HG03025 (cell line): ENCODE measurements around the gene VWA8.

ENCODE experiments used
- ATAC-seq: cut with Tn5 transposase; IDR thresholded peaks from one replicate; pipeline ENCODE4 v1.9.1; 2021; ENCODE audit warnings: mild to moderate bottlenecking, moderate library complexity; ENCODE audit not compliant: unreplicated experiment, low FRiP score

Gene VWA8

GRCh38 chr13:41699759-41700158, 261.1 kb downstream of the VWA8 start:
- no peak for ATAC-seq

DNA sequence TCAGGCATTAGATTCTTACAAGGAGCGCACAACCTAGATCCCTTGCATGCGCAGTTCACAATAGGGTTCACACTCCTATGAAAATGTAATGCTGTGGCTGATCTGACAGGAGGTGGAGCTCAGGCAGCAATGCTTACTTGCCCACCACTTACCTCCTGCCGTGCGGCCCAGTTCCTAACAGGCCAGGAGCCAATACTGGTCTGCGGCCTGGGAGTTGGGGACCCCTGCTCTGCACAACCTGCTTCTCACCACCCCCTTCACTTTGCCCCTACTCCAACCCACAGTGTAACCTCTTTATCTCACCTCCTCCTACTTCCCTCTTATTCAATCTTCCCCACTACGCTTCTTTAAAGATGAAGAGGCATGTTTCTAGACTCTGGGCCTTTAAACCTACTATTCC, 263.3 kb downstream of the VWA8 start:
- ATAC-seq, result no peak

GRCh38 chr13:41696163-41697003, 264.5 kb downstream of the VWA8 start:
- ATAC-seq, result no peak

GRCh38 chr13:41694545-41695301, 266.2 kb downstream of the VWA8 start:
- no peak for ATAC-seq

GRCh38 chr13:41693434-41693833, 267.5 kb downstream of the VWA8 start:
- ATAC-seq, result no peak

DNA sequence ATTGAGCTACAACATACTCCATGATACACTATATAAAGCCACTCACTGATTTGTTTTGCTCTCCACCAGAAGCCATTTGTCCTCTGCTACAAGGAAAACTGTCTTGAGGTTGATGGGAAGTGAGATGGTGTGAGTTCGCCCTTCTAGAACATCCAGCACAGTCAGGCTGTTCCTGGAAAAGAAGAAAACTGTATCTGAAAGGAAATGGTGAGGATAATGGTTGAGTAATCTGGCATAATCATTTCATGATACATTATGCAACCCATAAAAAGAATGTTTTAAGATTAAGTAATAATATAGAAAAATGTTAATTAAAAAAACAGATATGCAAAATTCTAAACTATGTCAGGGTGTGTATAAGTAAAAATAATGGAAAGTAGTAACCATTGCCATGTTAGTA, 269.6 kb downstream of the VWA8 start:
- ATAC-seq, result no peak

GRCh38 chr13:41682766-41683165, 278.1 kb downstream of the VWA8 start:
- ATAC-seq, result no peak

GRCh38 chr13:41682001-41682400, 278.9 kb downstream of the VWA8 start:
- no peak for ATAC-seq

DNA sequence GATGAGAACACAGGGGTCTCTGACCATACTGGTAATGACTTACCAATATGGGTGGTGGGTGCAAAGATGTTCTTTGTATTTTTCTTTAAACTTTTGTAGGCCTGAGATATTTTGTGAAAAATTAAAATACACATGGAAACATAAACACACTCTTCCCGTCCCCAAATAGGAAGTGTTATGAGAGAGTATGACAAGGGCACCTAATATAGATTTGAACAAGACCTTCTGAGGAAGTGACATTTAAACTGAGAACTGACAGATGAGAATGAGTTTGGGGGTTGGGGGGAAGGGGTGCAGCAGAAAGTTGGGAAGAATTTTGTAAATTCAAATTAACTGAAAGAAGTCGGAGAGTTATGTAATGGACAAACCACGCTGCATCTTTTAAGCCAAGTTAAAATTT, 279.3 kb downstream of the VWA8 start:
- ATAC-seq, result no peak

DNA sequence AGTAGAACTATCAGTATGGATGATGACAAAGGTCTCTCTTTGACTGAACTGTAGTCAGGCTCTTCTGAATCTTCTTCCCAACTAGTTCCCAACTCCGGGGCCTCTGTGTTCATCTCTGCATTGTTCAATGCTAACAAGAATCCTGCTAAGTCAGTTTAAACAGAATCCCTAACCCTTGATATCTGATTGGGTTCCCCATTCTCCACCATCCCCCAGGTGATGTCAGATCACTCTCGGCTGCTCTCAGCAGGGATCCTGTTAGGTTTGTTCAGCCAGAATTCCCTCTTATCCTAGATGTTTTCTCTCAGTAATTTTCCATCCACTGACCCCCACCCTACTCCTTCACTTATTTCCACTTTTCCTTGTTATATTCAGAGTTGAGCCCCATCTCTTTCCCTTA, 280.0 kb downstream of the VWA8 start:
- ATAC-seq, result no peak

- ATAC-seq, result no peak
Observed at GRCh38 chr13:41678848-41679247, 282.1 kb downstream of the VWA8 start.

GRCh38 chr13:41678249-41678648, 282.7 kb downstream of the VWA8 start:
- no peak for ATAC-seq

DNA sequence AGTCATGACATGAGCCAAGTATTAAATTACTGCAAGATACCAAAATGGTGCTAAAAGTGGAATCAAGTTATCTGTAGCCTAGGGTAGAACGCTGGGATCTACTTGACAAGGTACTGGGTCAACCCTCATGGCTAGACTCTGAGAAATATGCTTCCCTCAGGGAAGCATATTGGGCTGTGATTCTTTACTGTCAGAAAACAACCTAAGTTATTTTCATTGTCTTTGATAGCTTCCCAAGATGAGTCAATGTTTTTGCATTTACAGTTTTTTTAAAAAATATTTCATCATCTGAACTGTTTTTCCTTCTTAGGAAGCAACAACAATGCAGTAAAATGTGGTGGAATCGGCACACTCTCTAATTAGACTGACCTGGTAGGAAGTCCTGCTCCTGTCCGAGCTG, 285.6 kb downstream of the VWA8 start:
- no peak for ATAC-seq

- no peak for ATAC-seq
Observed at GRCh38 chr13:41674246-41674645, 286.7 kb downstream of the VWA8 start.

GRCh38 chr13:41673640-41674039, 287.3 kb downstream of the VWA8 start:
- no peak for ATAC-seq

DNA sequence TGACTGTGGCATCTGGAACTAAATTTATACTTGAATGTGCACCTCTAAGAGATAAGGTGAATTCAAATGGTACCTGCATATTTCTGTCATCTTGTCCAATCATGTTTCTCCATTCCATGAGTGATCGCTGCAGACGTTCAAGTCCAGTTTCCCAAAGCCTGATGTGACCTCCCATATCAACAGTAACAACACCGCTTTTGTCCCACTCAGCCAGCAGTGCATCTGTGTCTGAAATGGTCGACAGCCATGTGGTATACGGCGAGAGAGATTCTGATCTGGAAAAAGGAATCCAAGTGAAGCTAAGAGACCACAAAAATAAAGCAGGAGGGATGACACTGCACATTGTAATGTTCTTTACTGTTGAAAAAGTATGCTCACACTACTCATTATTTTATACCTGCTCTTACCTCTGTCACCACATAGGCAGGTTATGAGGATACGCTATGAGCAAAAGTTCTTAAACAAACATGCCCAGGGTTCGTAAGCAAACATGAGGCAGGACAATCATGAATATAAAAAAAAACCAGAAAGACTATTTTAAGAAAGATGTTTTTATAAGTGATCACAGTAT, 290.0 kb downstream of the VWA8 start:
- no peak for ATAC-seq

DNA sequence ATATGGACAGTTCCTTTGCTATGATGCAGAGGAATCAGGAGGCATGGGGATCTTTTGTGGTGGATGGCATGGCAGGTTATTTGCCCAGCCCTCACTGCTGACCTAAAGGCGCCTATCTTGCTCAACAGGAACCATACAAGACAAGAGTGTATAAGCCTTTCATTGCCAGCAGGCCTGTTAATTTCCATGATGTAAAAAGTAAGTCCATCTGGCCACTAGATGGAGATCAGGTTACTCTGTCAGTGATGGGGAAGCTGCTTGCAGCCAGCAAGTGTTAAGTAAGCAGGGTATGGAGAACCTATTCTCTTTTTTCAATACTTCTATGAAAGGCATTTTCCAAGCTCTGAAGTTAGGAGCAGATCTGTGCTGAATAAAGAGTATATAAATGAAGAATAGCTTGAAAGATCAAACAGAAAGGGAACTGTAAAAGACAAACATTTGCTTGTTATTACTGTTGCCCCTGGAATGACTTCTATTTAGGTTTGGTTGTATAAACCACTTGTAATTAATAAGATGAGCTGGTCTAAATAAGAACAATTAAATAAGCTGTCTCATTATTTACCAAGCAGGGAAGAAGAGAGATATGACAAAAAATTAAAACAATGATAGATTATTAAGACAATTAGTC, 292.7 kb downstream of the VWA8 start:
- no peak for ATAC-seq

DNA sequence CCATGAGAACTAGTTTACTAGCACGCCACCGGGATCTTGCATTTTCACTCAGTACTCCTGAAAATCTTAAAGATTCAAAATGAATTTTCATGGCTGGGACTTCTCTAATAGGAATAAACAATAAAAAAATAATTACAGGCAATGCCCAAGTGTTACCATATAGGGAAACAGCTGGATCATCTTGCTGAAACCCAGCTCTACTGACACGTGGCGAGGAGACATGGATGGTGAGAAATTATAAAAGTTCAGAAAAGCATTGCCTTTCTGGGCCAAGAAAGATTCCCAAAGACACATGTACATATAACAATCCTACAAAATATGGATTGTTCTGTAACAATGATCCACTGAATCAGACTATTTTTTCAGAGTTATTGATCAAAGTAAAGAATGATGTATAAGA, 294.3 kb downstream of the VWA8 start:
- ATAC-seq, result no peak

DNA sequence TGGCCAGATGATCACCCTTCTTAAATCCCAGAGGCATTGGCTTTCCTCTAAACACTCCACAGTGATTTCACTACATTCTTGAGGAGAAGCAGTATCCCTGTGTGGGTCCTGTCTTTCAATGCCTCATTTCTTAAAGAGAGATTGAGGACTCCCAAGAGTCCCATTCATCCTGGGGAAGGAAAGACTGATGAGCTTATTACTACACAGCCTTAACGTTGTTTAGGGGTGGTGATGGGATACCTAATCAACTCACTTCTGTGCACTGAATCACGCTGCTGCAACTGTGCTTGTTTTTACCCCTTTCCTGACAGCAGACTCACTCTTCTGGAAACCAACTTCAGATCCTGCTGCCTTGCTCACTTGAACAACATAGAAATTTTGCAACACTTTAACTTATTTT, 300.5 kb downstream of the VWA8 start:
- ATAC-seq, result no peak

GRCh38 chr13:41658057-41658661, 302.8 kb downstream of the VWA8 start:
- ATAC-seq, result no peak

GRCh38 chr13:41655997-41656396, 304.9 kb downstream of the VWA8 start:
- no peak for ATAC-seq
